Ovary (tissue), 9 donors: ENCODE results near the gene STARD7. TPM values are rescaled to one million over a fixed set of nuclear protein-coding genes. Genes with fewer than 3 reads are reported as not detected.

Source experiments
- DNase-seq, 5 donors: peaks; one replicate each; pipeline ENCODE4 v3.0.0-alpha.2; 2019 to 2020
- H3K27ac ChIP-seq, 2 donors: fragments of 200-600 bp; one replicate each; pipeline versions ENCODE4 v1.5.1 to v1.8.0; 2019 to 2022
- H3K27me3 ChIP-seq: fragments of 200-600 bp; one replicate; pipeline ENCODE4 v1.8.0; 2022
- H3K36me3 ChIP-seq: fragments of 200-600 bp; sonication (generic); one replicate; pipeline ENCODE4 v1.5.1; 2019
- H3K4me1 ChIP-seq: one replicate; pipeline ENCODE4 v1.8.1; 2013; ENCODE audit warnings: mild to moderate bottlenecking, moderate library complexity; ENCODE audit not compliant: insufficient read depth
- H3K4me3 ChIP-seq: fragments of 200-600 bp; sonication (generic); one replicate; pipeline ENCODE4 v1.5.1; 2017
- H3K9me3 ChIP-seq, 2 donors: fragments of 200-600 bp in 1 of 2; sonication (generic) in 1 of 2; one replicate each; pipeline versions ENCODE4 v1.5.1 to v1.8.1; 2013 to 2019; ENCODE audit warnings: mild to moderate bottlenecking in 1 of 2, moderate library complexity in 1 of 2
- EP300 ChIP-seq: sonication (generic); formaldehyde crosslinking; IDR thresholded peaks from one replicate; pipeline ENCODE4 v1.6.1; 2017; ENCODE audit warnings: antibody characterized with exemption
- POLR2A ChIP-seq: fragments of 450-650 bp; IDR thresholded peaks from one replicate; pipeline ENCODE4 v1.6.1; 2017; ENCODE audit warnings: antibody characterized with exemption, mild to moderate bottlenecking, moderate library complexity
- WGBS, 3 donors: extraction: QIAGEN DNeasy Blood & Tissue Kit in 1 of 3; methylation state at CpG; one replicate each; pipeline versions ENCODE4 v1.1.5 to v1.1.7; 2013 to 2017; 5-methylcytosine and 5-hydroxymethylcytosine counted together
- intact Hi-C, 4 donors: fragments of 100-400 bp; cut with DNase I; formaldehyde crosslinking; loops; one replicate each; pipeline versions ENCODE4 v1.11.0 to v1.15.1; 2022 to 2023
- polyA plus RNA-seq, 2 donors: library from polyadenylated mRNA; stranded (reverse); fragments of 200-250 nt in 1 of 2; fragments of 350-450 nt in 1 of 2; fragmentation: Illumina TruSeq in 1 of 2; extraction: RNeasy Lipid Tissue Mini Kit (QIAGEN cat#74804) in 1 of 2; gene quantifications; one replicate each; pipeline ENCODE4 v1.2.3, GENCODE V29; 2013 to 2014
- total RNA-seq, 7 donors: library from RNA; depleted of rRNA in 2 of 7; stranded (reverse); fragments of >200 nt in 2 of 7; fragmentation: NEBNext Ultra II Directional in 3 of 7; extraction: Animal tissue kit (Norgen Biotek cat#: 25700) in 3 of 7; gene quantifications; one replicate each; pipeline versions ENCODE4 v1.1.0 to v1.2.4, GENCODE V29; 2016 to 2023
- TF ChIP-seq, protein P1 (sequence below), 3 donors: fragments of 450-650 bp in 2 of 3; fragments of 200-600 bp in 1 of 3; IDR thresholded peaks; one replicate each; pipeline versions ENCODE4 v1.5.1 to v1.8.0; 2016 to 2022; ENCODE audit warnings: antibody characterized with exemption in 3 of 3, mild to moderate bottlenecking in 1 of 3
- donor health status: DM: no; HTN: no; CAD: no; lungs with moderate emphysema.
- donor health status: DM: no; HTN: no; CAD: no.
- donor health status: Bipolar disorder and iron deficiency.
- donor health status: DM: yes; HTN: yes; CAD: no.
- donor health status: DM: no; HTN: no; CAD: no.
- donor health status: DM: yes; HTN: yes; CAD: no.

STARD7 gene
- total and polyA plus RNA-seq, 9 donors = 32.7 to 90.9 (median 73.8) TPM

- 90 to 91% (median 90%) methylated on average over 11 of the region's 11 CpGs for WGBS, 3 donors
- TF ChIP-seq, protein P1, sequence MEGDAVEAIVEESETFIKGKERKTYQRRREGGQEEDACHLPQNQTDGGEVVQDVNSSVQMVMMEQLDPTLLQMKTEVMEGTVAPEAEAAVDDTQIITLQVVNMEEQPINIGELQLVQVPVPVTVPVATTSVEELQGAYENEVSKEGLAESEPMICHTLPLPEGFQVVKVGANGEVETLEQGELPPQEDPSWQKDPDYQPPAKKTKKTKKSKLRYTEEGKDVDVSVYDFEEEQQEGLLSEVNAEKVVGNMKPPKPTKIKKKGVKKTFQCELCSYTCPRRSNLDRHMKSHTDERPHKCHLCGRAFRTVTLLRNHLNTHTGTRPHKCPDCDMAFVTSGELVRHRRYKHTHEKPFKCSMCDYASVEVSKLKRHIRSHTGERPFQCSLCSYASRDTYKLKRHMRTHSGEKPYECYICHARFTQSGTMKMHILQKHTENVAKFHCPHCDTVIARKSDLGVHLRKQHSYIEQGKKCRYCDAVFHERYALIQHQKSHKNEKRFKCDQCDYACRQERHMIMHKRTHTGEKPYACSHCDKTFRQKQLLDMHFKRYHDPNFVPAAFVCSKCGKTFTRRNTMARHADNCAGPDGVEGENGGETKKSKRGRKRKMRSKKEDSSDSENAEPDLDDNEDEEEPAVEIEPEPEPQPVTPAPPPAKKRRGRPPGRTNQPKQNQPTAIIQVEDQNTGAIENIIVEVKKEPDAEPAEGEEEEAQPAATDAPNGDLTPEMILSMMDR (IDR thresholded peaks at IDR 0.05) = no peak
- TF ChIP-seq EP300 (no peak), POLR2A (no peak)
- Histone ChIP-seq H3K27ac (no peak overlapping the region), H3K9me3 (no peaks in the 10 kb centered on the region), H3K4me1 (no peaks in the 10 kb centered on the region), H3K4me3 (no peak overlapping the region), H3K27me3 (no peaks in the 10 kb centered on the region), H3K36me3 (peaks cover 3% of the 10 kb centered on the region)
- no peak for DNase-seq
- intact Hi-C loops = no loop called here
These were observed 16.5 kb downstream of the STARD7 start for GRCh38 chr2:96191937-96192670.

- intact Hi-C loops = no loop called here
- no peaks in the 10 kb centered on the region for H3K9me3 ChIP-seq
- 82 to 87% (median 83%) methylated on average over 12 of the region's 12 CpGs for WGBS, 3 donors
- H3K36me3 ChIP-seq = peaks cover 3% of the 10 kb centered on the region
- DNase-seq = no peak
- H3K27ac ChIP-seq = no peak overlapping the region
- H3K27me3 ChIP-seq = no peaks in the 10 kb centered on the region
- peaks cover 2% of the 10 kb centered on the region for H3K4me1 ChIP-seq
- no peak overlapping the region for H3K4me3 ChIP-seq
- TF ChIP-seq, protein P1 (IDR thresholded peaks at IDR 0.05) = no peak
- TF ChIP-seq EP300 (no peak), POLR2A (no peak)
These were observed 19.7 kb downstream of the STARD7 start for GRCh38 chr2:96188821-96189526.

- H3K36me3 ChIP-seq = no peaks in the 10 kb centered on the region
- no peak for DNase-seq
- H3K4me1 ChIP-seq = peaks cover 2% of the 10 kb centered on the region
- intact Hi-C loops = no loop called here
- 67% methylated on average over 5 of the region's 5 CpGs for WGBS, 3 donors
- H3K9me3 ChIP-seq = no peaks in the 10 kb centered on the region
- no peak overlapping the region for H3K27ac ChIP-seq
- no peak overlapping the region for H3K4me3 ChIP-seq
- H3K27me3 ChIP-seq = no peaks in the 10 kb centered on the region
- no peak for TF ChIP-seq EP300
- no peak for TF ChIP-seq POLR2A
- TF ChIP-seq, protein P1 (IDR thresholded peaks at IDR 0.05) = no peak
These were observed 22.1 kb downstream of the STARD7 start for GRCh38 chr2:96186562-96186961.

DNA sequence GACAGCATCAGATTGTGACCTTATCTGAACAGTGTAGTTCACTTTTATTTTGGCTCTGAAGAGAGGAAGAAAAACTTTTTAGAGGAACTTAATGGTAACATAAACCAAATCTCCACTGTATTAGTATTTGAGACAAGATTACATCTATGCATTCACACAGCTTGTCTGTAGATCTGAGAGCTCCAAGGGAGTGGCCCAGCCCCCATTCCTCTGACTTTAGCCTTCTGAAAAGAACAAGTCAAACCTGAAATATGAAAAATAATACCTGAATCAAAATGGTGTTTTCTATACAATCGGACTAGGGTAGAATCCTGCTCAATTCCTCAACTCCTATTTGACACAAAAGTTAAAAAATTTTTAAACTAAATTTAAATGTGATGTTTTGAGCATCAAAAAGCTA is 23.1 kb downstream of the STARD7 start:
- Histone ChIP-seq H3K27me3 (no peaks in the 10 kb centered on the region), H3K36me3 (no peaks in the 10 kb centered on the region), H3K9me3 (no peaks in the 10 kb centered on the region), H3K4me1 (peaks cover 2% of the 10 kb centered on the region), H3K4me3 (no peak overlapping the region), H3K27ac (no peak overlapping the region)
- intact Hi-C loops = no loop called here
- DNase-seq = no peak
- WGBS, 3 donors = 86 to 91% (median 87%) methylated on average over 1 of the region's 1 CpG
- TF ChIP-seq EP300 (no peak), POLR2A (no peak)
- TF ChIP-seq, protein P1 (IDR thresholded peaks at IDR 0.05) = no peak
